ENCODE results near the gene DFFB.

DNA sequence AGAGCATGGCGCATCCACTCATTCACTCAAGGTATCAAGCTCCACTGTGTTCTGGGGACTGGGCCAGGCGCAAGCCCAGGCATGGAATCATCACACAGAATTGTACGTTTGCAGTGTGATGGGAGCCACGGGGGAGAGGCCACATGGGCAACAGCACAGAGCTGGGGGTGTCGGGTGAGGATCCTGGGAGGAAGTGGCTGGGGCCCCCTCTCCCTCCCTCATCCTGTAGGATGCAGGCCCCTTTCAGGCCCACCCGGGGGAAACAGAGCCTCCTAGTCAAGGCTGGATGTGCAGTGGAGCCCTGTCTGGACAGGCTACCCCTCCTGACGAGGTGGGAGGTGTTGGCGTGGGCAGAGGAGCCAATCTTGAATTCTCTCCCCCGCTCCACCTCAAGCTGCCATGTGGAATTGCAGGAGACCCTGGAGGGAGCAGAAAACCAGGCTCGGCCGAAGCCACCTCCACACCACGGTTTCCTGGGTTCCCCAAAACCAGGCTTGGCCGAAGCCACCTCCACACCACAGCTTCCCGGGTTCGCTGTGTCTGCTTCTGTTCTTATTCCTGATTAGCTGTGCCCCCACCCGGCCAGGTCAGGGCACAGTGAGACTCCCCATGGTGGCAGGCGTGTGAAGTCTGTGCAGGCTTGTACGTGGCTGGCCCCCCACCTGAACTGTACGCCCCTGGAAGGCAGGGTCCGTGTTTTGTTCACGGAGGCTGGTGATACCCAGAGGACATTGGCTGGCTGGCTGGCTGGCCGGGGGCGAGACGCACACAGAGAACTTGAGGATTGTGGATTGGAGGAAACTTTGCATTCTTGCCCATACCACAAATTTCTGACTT is 46.9 kb downstream of the DFFB start:
- TF ChIP-seq, protein P1, sequence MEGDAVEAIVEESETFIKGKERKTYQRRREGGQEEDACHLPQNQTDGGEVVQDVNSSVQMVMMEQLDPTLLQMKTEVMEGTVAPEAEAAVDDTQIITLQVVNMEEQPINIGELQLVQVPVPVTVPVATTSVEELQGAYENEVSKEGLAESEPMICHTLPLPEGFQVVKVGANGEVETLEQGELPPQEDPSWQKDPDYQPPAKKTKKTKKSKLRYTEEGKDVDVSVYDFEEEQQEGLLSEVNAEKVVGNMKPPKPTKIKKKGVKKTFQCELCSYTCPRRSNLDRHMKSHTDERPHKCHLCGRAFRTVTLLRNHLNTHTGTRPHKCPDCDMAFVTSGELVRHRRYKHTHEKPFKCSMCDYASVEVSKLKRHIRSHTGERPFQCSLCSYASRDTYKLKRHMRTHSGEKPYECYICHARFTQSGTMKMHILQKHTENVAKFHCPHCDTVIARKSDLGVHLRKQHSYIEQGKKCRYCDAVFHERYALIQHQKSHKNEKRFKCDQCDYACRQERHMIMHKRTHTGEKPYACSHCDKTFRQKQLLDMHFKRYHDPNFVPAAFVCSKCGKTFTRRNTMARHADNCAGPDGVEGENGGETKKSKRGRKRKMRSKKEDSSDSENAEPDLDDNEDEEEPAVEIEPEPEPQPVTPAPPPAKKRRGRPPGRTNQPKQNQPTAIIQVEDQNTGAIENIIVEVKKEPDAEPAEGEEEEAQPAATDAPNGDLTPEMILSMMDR (conservative IDR thresholded peaks at IDR 0.05 in 1 of 2, IDR thresholded peaks at IDR 0.05 in 1 of 2; ENCODE audit: low read depth in 1 of 2, low read length in 2 of 2): no peak
- no peak for TF ChIP-seq EZH2 (IDR thresholded peaks at IDR 0.05; ENCODE audit: low read length, missing control alignments)

Measured in fibroblast of lung (primary cell).